NCI-H2196 (cell line): ENCODE measurements around the gene CALM3.

ENCODE experiments used
- DNase-seq: peaks from one replicate; lab custom pipeline; 2025; ENCODE audit not compliant: unreplicated experiment; lab: John Stamatoyannopoulos, UW

The CALM3 gene

GRCh38 chr19:46634656-46635218 is 33.6 kb downstream of the CALM3 start:
- DNase-seq = no peak

- DNase-seq = no peak
These were observed 35.0 kb downstream of the CALM3 start, which contains the start of gene GNG8 for GRCh38 chr19:46635920-46636761. GNG8 (minus strand) TSS chr19:46636202; CDS start chr19:46634682, 1,520 bp downstream.

- no peak for DNase-seq
These were observed 36.1 kb downstream of the CALM3 start for GRCh38 chr19:46637224-46637623.

GRCh38 chr19:46639358-46640182 is 38.4 kb downstream of the CALM3 start:
- no peak for DNase-seq

GRCh38 chr19:46640656-46641055 is 39.5 kb downstream of the CALM3 start:
- DNase-seq = no peak

GRCh38 chr19:46644720-46645119 is 43.6 kb downstream of the CALM3 start:
- DNase-seq = no peak

- no peak for DNase-seq
These were observed 45.3 kb downstream of the CALM3 start for GRCh38 chr19:46646402-46646801.

DNA sequence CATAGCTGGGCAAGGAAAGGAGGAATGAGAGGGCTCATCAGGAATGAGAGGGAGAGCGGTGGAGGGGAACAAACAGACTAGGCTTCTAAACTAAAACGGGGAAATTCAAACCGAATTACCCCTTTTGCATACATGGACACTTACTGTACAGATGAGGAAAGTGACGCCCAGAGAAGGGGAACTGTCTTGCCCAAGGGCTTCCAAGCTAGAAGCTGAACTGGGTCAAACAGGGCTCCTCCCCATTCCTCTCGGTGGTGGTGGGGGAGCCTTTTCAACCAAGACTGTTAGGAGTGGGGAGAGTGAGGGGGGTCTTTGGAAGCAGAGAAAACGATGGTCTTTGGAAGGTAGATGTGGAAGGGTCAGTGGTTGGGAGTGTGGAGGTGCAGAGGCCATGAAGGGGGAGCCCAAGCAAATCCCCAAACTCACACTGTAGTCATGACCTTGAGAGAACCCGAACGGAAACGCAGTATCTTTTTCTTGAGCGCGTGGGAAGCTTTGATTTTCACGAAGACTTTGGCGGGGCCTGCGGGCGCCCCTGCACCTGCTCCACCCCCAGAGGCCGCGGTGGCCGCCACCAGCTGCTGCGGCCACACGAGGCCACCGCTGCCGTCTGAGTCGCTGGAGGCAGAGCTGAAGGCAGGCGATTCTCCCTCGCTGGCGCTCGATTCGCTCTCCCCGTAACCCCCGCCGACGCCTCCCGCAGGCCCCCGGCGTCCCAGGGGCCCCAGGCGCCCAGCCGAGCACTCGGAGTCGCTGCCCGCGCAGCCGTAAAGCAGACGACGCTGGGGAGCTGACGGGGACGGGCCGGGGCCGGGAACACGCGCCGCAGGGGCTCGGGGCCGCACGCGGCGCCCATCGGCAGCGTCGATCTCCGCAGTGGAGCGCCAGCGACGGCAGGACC is 47.2 kb downstream of the CALM3 start:
- no peak for DNase-seq

DNA sequence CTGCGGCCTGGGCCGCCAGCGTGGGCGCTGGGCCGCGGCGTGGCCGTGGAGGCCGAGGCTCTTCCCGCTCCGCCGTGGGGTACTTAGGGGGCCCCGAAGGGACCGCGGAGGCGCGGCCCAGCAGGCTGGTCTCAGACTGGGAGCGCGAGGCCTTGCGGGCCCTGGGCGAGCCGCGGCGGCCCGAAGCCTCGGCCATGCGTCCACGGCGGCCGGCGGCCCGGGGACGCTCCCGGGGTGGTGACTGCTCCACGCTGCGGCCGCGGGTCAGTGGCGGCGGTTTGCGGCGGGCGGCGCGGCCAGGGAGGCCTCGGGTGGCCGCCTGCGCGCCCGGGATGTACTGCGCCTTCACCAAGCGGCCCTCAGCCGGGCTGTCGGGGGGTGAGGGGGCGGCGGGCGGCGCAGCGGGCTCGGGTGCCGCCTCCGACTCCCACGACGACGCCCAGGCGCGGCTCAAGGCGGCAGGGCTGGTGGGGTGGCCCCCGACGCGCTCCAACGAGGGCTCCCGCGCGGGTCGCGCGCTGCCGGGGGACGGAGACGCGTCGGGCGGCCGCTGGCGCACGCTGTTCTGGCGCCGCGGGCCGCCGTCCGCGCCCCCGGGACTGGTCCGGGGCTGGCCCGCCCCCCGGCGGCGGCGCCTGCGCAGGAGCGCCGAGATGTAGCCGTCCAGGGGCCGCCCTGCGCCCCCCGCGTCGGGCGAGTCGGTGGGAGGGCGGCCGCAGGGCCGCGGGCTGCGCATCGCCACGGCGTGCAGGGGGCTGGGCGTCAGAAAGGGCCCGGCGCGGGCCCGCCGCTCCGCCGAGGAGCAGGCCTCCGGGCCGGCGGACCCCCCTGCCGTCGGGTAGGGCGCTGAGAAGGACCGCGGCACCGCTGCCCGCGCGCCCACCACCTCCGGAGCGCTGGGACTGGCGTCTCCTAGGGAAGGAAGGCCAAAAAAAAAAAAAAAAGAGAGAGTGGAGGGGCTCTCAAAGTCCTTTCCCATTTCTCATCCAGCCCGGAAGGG is 48.1 kb downstream of the CALM3 start:
- DNase-seq = no peak

DNA sequence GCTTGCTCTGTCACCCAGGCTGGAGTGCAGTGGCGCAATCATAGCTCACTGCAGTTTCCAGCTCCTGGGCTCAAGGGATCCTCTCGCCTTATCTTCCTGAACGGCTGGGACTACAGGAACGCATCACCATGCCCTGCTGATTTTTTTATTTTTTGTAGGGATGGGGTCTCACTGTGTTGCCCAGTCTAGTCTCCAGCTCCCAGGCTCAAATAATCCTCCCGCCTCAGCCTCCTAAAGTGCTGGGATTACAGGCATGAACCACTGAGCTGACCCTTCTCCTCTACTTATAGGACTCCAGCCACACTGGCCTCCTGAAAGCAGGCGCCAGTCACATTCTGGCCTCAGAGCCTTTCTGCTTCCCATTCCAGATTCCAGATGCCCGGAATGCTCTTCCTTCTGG is 49.3 kb downstream of the CALM3 start:
- no peak for DNase-seq

DNA sequence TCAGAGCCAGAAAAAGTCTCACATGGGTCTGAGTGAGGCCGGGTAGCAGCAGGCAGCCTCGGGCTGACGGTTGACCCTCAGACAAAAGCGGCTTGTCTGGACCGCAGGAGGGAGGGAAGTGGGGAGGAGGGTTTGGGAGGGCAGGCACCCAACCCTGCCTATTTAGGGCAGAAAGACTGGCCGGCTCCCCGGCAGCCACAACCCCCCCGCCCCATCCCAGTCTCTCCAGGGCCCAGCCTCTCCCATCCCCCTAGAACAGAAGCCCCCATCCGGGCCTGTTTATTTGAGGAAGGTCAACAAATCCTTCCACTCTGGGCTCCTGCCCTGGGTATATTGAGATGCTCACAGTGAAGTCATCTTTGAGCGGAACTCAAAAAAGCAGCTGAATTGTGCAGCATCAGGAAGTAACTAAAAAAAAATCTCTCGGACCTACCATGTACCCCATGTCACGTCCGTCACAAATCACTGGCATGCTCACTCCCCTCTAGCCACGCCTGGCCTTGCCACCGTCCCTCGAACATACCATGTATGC is 53.6 kb downstream of the CALM3 start:
- DNase-seq = no peak

GRCh38 chr19:46656541-46656940 is 55.4 kb downstream of the CALM3 start:
- no peak for DNase-seq

DNA sequence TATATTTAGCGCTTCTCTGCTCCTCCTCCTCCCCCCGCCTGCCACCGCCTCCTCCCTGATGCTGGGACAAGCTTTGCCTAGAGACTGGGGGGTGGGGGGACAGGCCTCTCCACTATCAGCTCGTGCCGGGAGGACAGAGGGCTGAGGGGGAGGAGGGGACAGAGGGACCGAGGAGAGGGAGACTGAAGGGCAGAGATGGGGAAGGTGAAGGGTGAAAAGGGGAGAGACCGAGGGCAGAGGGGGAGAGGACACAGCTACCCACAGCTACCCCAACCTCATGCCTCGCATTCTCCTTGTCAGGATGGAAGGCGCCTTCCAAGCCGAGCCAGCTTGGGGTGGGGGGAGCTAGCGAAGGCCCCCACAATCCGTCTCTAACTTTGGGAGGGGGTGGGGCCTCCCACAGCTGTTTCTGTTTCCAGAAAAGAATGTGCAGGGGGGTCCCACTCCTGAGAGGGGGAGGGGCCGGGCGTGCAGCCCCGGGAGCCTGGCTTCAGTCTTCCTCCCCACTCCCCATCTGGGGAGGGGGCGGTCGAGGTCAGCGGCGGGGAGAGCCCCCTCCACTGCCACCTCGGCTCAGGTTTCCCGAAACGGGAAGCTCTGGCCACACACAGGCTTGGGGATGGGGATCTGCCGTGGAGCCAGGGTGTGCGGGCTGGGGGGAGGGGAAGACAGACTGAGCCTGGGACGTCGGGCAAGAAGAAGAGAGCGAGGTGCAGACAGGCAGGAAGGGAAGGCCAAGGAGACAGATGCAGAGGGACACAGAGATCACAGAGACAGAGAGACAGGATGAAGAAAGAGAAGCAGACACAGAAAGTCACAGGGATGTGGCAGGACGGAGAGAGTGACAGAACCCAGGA is 58.2 kb downstream of the CALM3 start:
- no peak for DNase-seq

DNA sequence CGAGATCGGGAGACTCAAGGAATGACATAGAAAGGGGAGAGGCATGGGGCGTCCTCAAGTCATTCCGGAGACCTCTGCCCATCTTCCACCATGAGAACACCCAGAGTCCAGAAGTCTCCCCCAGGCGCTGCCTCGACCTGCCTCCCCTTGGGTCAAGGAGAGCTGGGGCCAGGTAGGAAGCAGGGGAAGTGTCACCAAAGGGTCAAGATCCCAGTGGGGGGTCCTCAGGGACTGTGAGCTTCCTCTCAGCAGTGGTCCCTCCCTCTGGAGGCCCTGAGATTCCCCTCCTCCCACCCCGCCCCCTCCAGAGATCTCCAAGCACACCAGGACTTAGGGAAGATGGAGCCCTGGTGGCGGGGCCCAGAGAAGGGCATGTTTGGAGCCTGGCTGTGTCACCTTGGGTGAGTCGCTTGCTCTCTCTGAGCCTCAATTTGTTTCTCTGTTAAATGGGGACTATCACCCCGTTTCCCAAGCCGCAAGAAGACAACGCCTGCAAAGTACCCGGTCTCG is 58.9 kb downstream of the CALM3 start:
- DNase-seq = no peak
